ENCODE measurements around the gene SPECC1. TPM values are rescaled to one million over a fixed set of nuclear protein-coding genes. Genes with fewer than 3 reads are reported as not detected.

Gene SPECC1
- total RNA-seq, 4 donors from 2014 or later: 44.5 to 87.9 (median 70.0) TPM

DNA sequence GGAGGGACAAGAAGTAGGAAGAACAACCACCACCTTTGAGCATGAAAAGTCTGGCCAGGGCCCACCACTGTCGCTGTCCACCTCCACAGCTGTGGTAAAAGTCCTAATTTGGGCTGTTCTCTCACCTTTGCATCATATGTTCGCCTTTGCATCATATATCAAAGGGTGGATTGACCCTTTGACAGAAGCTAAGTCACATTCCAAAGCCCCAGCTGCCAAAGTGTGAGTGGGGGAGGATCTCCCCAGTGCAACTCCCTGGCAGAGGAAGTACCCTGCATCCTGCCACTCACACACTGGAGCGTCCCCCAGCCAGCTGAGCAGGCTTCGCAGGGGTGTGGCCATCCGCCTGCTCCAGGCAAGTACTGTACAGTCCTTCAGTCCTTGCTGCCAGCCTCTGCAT, 12.7 kb upstream of the SPECC1 start:
- TF ChIP-seq, protein P1, sequence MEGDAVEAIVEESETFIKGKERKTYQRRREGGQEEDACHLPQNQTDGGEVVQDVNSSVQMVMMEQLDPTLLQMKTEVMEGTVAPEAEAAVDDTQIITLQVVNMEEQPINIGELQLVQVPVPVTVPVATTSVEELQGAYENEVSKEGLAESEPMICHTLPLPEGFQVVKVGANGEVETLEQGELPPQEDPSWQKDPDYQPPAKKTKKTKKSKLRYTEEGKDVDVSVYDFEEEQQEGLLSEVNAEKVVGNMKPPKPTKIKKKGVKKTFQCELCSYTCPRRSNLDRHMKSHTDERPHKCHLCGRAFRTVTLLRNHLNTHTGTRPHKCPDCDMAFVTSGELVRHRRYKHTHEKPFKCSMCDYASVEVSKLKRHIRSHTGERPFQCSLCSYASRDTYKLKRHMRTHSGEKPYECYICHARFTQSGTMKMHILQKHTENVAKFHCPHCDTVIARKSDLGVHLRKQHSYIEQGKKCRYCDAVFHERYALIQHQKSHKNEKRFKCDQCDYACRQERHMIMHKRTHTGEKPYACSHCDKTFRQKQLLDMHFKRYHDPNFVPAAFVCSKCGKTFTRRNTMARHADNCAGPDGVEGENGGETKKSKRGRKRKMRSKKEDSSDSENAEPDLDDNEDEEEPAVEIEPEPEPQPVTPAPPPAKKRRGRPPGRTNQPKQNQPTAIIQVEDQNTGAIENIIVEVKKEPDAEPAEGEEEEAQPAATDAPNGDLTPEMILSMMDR (IDR thresholded peaks at IDR 0.05; ENCODE audit: low read depth): no peak

DNA sequence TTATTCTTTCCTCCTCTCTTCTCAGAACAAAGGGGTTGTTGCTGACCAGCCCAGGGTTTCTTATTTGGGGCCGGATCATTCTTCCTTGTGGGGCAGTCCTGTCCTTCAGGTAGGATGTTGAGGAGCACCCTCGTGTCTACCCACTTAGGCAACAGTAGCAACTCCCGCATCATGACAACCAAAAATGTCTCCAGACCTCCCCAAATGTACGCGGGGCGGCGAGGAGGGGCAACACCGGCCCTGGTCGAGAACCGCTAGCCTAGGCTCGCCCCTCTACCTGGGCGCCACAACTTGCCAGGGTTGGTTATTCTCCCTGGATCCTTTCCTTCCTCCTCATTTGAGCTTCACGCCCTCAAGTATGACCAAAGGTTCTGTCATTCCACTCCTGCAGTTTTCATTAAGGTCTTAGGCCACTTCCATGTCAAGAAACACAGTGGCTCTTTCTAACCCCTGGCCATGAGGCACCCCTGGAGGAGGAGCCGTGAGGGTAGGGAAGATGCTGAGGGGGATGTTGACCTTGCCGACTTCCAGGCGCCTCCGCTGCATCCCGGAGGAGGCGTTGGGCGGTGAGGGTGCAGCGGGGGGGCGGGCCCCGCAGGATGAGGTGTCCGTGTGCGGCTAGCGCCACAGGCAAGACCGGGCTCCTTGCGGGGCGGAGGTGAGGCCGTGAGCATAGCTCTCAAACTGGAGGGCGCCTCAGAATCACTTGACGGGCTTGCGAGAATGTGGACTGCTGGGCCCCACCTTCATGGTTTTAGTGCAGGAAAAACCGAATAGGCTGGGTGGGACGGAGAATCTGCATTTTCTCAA, 712 bp upstream of the SPECC1 start:
- TF ChIP-seq, protein P1 (IDR thresholded peaks at IDR 0.05; ENCODE audit: low read depth): no peak

DNA sequence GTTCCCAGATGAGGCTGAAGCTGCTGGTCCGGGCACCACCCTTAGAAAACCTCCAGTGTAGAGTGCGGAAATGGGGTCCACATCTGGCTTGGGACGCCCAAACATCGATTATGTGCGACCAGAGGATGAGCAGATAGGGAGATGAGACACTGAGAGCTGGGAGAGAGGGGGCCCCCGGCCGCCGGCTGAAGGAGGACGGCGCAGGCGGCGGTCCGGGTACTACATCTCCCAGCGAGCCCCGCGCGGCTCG, 182 bp upstream of the SPECC1 start:
- TF ChIP-seq, protein P1 (IDR thresholded peaks at IDR 0.05; ENCODE audit: low read depth): no peak

DNA sequence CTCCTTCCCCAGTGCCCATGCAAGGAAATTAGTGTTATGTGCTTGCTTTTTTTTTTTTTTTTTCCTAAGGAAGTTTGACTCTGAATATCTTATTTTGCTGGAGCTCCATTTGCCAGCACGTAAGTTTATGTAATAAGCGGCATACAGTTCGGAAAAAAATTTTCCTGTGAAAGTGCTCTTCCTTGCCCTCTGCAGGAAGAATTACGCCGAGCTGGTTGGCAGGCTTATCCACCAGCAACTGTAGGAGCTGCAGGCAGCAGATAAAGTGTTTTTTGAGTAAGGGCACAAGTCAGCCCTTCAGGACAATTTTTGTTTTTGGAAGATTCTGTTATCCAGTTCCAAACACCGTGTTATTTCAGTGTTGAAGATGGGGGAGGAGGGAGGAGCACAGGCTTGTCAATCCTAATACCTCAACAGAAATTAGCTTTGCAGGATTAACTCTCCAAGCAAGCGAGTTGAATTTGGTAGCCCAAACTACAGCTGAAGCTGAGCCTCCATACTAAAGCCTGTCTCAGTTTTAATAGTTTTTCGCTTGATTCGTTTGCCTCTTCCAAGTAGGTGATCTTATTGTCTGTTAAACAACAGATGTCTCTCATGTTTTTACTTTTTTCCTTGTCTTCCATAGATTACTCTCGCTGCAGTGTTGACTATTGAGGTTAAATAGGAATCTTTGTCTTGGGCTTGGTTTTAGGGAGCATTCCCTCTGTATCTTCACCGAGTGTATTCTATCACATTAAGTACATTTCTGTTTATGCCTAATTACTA, 1.1 kb downstream of the SPECC1 start:
- TF ChIP-seq, protein P1 (IDR thresholded peaks at IDR 0.05; ENCODE audit: low read depth): no peak

DNA sequence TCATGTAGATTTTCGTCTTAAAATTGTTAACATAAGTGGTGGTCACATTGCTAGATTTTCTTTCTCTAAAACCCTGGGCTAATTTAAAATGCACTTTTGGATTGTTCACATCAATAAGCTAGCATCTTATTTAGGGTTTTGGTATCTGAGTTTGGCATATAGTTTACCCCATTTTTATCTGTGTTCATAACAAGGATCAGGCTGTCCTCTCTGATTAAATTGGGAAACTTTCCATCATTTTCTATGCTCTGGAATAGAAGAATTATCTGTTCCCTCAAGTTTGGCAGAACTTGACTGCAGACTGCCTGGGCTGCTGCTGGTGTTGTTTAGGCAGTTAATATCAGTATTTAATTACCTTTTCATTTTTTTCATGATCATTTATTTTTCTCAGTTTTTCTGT, 1.8 kb downstream of the SPECC1 start:
- TF ChIP-seq, protein P1 (IDR thresholded peaks at IDR 0.05; ENCODE audit: low read depth): no peak

DNA sequence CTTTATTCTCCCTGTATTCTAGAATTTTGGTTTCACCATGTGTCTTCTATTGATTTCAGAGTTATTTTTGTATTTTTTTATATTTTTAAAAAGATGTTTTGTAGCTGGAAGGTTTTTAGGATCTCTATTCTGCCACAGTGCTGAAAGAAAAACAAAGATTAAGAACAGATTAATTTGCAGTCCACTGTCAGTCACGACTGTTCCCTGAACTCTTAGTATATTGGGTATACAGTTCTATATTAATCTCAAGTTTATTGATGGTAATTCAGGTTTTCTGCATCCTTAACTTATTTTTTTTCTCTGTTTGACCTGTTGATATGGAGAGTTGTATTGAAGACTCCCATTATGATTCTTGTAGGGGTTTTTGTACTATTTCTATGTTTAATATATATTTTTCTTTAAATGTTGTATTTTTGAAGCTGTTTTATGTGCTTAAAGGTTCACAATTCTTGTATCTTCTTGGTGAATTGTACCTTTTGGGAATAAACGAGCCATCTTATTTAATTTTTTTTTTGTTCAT, 2.9 kb downstream of the SPECC1 start:
- TF ChIP-seq, protein P1 (IDR thresholded peaks at IDR 0.05; ENCODE audit: low read depth): no peak

DNA sequence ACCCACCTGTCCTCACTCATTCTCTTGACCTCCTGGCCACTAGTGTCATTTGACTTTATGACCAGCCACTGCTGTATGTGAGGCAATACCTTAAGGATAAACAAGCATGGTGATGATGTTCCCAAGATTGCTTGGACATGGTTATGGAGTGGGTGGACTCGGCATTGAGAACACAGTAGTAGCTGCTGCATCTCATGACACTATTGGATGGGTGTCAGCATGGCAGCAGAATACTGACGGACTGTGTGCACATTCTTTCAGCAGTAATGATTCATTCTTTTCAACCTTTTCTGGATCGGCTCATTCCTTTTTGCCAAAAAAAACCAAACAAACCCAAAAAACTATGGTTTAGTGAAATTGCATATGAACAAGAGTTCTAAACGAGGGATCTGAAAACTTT, 13.5 kb downstream of the SPECC1 start:
- TF ChIP-seq, protein P1 (IDR thresholded peaks at IDR 0.05; ENCODE audit: low read depth): no peak

Data from subcutaneous adipose tissue (tissue), 4 donors.